ENCODE measurements around the gene CYP4F11.
"Not testable (repeated sequence)": the region's sequence is repeated elsewhere in the genome, so short reads cannot be mapped to it uniquely, and the experiment has no call there.

Gene CYP4F11

GRCh38 chr19:15922021-15922420, 12.3 kb downstream of the CYP4F11 start:
- no peak for DNase-seq

GRCh38 chr19:15919243-15919642, 15.1 kb downstream of the CYP4F11 start:
- no peak for DNase-seq

DNA sequence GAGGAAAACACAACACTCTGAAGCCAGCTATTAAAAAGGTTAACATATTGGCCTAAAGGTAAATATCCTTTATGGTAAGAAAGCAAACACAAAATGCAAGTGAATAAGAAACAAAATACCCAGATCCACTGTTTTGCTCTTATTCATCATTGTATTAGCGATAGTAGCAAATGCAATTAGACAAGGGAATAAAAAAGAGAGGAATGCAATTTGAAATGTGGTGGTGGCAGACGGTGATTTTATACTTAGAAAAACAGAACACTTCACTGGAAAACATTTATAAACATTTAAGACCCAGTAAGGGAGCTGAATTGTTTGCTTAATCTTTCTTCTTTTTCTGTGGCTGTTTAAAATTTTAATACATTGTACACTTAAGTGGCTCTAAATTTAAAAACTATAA, 19.2 kb downstream of the CYP4F11 start:
- DNase-seq: no peak

GRCh38 chr19:15913830-15914229, 20.5 kb downstream of the CYP4F11 start:
- no peak for DNase-seq

- DNase-seq: no peak
Observed at GRCh38 chr19:15913384-15913783, 20.9 kb downstream of the CYP4F11 start.

DNA sequence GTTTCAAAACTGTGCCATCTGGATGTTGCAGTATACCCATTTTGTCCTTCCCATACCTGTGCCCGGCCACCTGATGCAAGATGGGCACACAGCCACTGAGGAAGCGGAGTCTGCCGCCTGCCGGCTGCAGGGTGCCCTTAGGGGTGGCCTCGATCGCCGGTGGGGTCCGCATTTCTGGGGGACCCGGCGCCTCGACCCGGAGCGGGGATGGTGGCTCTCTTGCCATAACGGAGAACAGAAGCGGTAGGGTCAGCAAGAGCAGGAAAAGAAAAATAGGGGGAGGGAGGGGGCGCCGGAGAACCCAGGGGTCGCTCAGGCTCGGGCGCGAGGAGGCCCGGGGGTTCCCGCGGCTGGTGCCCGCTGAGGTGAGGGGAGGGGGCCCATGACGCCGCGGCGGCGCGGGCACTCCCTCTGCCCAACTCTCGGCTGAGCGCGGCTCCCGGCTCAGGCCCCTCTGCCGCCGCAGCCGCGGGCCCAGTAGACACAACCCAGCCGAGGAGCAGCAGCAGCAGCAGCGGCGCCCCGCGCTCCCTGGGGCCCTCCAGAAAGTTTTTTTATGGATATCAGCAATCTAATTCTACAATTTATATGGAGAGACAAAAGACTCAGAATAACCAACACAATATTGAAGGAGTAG, 22.6 kb downstream of the CYP4F11 start:
- DNase-seq: no peak

DNA sequence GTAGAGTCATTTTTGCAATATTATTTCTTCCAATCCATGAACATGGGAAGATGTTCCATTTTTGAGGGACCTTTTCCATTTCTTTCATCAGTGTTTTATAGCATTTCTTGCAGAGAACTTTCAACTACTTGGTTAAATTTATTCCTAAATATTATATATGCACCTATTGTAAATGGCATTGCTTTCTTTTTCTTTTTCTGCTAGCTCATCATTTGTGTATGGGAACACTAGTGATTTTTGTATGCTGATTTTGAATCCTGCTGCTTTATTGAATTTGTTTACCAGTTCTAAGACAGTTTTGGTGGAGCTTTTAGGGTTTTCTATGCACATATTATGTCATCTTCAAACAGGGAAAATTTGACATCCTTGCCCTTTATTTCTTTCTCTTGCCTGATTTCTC, 29.3 kb downstream of the CYP4F11 start:
- no peak for DNase-seq

DNA sequence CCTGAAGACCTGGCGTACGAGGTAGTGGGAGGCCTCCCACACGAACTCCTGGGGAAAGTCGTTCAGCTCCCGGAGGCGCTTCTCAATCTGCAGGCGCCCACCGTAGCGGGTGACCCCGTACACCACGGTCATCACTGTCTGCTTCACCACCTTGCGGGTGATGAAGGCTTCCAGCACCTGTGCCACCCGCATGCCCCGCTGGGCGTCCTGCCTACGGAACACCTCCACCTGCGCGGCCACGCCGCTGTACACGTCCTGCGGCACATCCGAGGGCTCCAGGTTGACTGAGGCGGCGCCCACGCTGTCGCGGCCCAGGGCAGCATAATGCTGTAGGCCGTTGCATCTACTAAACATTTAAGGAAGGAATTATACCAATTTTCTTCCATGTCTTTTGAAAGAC, 31.4 kb downstream of the CYP4F11 start:
- DNase-seq: not testable (repeated sequence)

DNA sequence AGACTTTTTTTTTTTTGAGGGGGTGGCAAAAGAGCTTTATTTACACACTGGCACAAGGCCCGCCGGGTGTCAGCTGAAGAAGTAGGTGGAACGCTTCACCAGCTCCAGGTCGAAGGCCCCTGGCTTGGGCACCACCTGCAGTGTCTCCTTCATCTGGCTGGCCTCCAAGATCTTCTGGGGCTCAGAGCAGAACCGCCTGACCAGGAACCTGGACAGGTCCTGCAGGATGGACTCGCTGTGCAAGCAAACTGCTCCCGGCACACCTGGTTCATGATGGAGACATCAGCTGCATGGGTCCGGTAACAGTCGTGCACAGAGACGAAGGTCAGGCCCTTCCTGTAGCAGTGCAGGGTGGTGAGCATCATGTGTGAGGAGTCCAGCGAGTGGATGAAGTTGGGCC, 32.1 kb downstream of the CYP4F11 start:
- DNase-seq: no peak

GRCh38 chr19:15900504-15900903, 33.8 kb downstream of the CYP4F11 start:
- no peak for DNase-seq

GRCh38 chr19:15900032-15900431, 34.3 kb downstream of the CYP4F11 start:
- DNase-seq: not testable (repeated sequence)

DNA sequence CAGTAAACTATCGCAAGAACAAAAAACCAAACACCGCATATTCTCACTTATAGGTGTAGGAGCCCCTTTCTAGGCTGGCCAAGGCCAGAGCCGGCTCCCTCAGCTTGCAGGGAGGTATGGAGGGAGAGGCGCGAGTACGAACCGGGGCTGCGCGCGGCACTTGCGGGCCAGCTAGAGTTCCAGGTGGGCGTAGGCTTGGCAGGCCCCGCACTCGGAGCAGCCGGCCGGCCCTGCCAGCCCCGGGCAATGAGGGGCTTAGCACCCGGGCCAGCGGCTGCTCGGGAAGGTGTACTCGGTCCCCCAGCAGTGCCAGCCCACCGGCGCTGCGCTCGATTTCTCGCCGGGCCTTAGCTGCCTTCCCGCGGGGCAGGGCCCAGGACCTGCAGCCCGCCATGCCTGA, 34.8 kb downstream of the CYP4F11 start:
- DNase-seq: not testable (repeated sequence)

- no peak for DNase-seq
Observed at GRCh38 chr19:15897738-15898276, 36.5 kb downstream of the CYP4F11 start, which contains the start of gene CYP4F2. CYP4F2 (minus strand) TSS chr19:15898074; CDS start chr19:15897611, 463 bp downstream.

GRCh38 chr19:15897026-15897737, 37.1 kb downstream of the CYP4F11 start:
- DNase-seq: no peak

GRCh38 chr19:15895876-15896430, 38.4 kb downstream of the CYP4F11 start:
- DNase-seq: no peak

DNA sequence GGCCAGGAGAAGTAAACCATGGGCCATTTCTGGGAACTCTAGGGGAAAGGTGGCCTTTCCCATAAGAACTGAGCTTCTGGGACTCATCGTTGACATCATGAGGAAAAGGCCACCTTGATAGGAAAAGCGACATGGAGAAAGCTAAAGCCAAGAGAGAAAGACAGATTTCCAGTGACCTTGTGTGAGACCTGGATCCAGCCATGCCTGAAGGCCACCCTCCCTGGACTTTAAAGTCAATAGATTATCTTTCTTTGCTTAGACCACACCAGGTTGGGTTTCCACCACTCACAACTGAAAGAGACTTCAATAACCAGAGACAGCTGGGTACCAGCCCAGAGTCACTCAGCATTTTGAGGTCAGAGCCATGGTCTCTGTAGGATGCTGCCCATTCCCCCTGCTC, 40.0 kb downstream of the CYP4F11 start:
- DNase-seq: no peak

GRCh38 chr19:15893477-15893876, 40.9 kb downstream of the CYP4F11 start:
- DNase-seq: no peak

DNA sequence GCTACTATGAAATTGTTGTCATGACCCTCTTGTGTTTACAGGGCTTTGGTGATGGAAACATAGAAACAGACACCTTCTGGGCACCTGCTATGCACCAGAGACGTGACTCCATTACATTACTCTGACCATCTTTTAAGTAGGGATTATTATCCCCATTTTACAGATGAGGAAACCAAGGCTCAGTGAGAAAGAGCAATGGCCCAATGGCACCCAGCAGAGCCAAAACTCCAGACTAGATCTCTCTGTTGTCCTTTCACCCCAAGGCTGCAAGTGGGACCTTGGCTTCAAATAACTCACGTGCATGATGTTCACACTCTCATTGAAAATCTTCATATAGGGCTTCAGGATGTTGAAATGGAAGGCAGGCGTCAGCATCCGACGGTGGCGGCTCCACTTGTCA, 42.3 kb downstream of the CYP4F11 start:
- no peak for DNase-seq

GRCh38 chr19:15891434-15891833, 42.9 kb downstream of the CYP4F11 start:
- no peak for DNase-seq

DNA sequence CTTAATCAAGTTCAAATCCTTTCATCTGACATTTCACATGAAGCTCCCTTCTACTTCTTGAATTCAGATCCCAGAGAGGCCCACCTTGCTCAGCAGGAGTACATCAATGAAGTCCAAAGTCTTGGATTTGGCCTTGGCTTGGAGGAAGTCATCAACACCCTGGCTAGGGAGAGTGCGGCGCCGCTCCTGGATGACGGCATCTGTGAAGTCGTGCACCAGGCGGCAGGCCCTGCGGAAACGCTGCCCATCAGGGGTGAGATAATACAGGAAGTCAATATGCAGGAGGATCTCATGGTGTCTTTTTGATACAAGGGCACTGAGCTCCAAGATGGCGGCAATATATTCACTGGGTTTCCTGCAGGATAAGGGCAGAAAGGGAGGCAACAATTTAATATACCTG, 45.0 kb downstream of the CYP4F11 start:
- DNase-seq: not testable (repeated sequence)

- DNase-seq: no peak
Observed at GRCh38 chr19:15885919-15886318, 48.4 kb downstream of the CYP4F11 start.

- DNase-seq: no peak
Observed at GRCh38 chr19:15885167-15885566, 49.2 kb downstream of the CYP4F11 start.

GRCh38 chr19:15883329-15883728, 51.0 kb downstream of the CYP4F11 start:
- DNase-seq: not testable (repeated sequence)
